MM.1S (cell line): ENCODE results near the gene BDKRB1.

ENCODE experiments used
- DNase-seq: peaks from one replicate; pipeline ENCODE4 v3.0.0-alpha.2; 2015
- H2AFZ ChIP-seq: fragments of 300-600 bp; sonication (generic); 2 replicates; pipeline ENCODE4 v1.6.0; 2016; ENCODE audit warnings: antibody characterized with exemption, low read length
- H3F3A ChIP-seq: fragments of 300-600 bp; sonication (generic); 2 replicates; pipeline ENCODE4 v1.6.1; 2016; ENCODE audit warnings: mild to moderate bottlenecking, antibody characterized with exemption, low read length, moderate library complexity, mixed read lengths; ENCODE audit not compliant: insufficient read depth
- H3K27ac ChIP-seq: fragments of 300-600 bp; sonication (generic); 2 replicates; pipeline ENCODE4 v1.5.1; 2016; ENCODE audit warnings: mild to moderate bottlenecking, low read length
- H3K27me3 ChIP-seq: fragments of 300-600 bp; sonication (generic); replicated peaks from 2 replicates; pipeline ENCODE4 v1.6.0; 2016; ENCODE audit warnings: low read length; ENCODE audit not compliant: insufficient read depth
- H3K36me3 ChIP-seq: fragments of 300-600 bp; sonication (generic); replicated peaks from 2 replicates; pipeline ENCODE4 v1.6.1; 2016; ENCODE audit warnings: mild to moderate bottlenecking, low read length, mixed read lengths; ENCODE audit not compliant: insufficient read depth
- H3K4me1 ChIP-seq: fragments of 300-600 bp; sonication (generic); 2 replicates; pipeline ENCODE4 v1.6.1; 2016; ENCODE audit warnings: low read length, mixed read lengths
- H3K4me2 ChIP-seq: fragments of 300-600 bp; sonication (generic); 2 replicates; pipeline ENCODE4 v1.6.0; 2016; ENCODE audit warnings: low read depth, low read length
- H3K4me3 ChIP-seq: fragments of 300-600 bp; sonication (generic); 2 replicates; pipeline ENCODE4 v1.5.1; 2016; ENCODE audit warnings: low read length, mixed read lengths
- H3K79me2 ChIP-seq: fragments of 300-600 bp; sonication (generic); 2 replicates; pipeline ENCODE4 v1.6.1; 2016; ENCODE audit warnings: mixed run types, low read length, mixed read lengths
- H3K9ac ChIP-seq: fragments of 300-600 bp; sonication (generic); 2 replicates; pipeline ENCODE4 v1.6.1; 2016; ENCODE audit warnings: low read length, mixed read lengths
- H3K9me2 ChIP-seq: fragments of 300-600 bp; sonication (generic); replicated peaks from 2 replicates; pipeline ENCODE4 v1.6.1; 2016; ENCODE audit warnings: mild to moderate bottlenecking, low read length, mixed read lengths; ENCODE audit not compliant: insufficient read depth
- H3K9me3 ChIP-seq: fragments of 300-600 bp; sonication (generic); replicated peaks from 2 replicates; pipeline ENCODE4 v1.6.1; 2016; ENCODE audit warnings: mild to moderate bottlenecking, low read length, mixed read lengths; ENCODE audit not compliant: insufficient read depth
- H4K20me1 ChIP-seq: fragments of 300-600 bp; sonication (generic); 2 replicates; pipeline ENCODE4 v1.6.1; 2016; ENCODE audit warnings: mild to moderate bottlenecking, low read length, moderate library complexity, mixed read lengths; ENCODE audit not compliant: insufficient read depth
- EZH2 ChIP-seq: fragments of 300-600 bp; sonication (generic); optimal IDR thresholded peaks from 2 replicates; pipeline ENCODE3; 2017; ENCODE audit warnings: low read depth, mild to moderate bottlenecking, antibody characterized with exemption, low read length, mixed read lengths
- EZH2phosphoT487 ChIP-seq: fragments of 300-600 bp; sonication (generic); IDR thresholded peaks from 2 replicates; pipeline ENCODE4 v1.6.1; 2018; ENCODE audit warnings: antibody characterized with exemption, low read length
- TF ChIP-seq, protein P1 (sequence below): fragments of 300-600 bp; sonication (generic); IDR thresholded peaks from 2 replicates; pipeline ENCODE4 v1.5.1; 2016; ENCODE audit warnings: antibody characterized with exemption, low read length, mixed read lengths

Gene BDKRB1

DNA sequence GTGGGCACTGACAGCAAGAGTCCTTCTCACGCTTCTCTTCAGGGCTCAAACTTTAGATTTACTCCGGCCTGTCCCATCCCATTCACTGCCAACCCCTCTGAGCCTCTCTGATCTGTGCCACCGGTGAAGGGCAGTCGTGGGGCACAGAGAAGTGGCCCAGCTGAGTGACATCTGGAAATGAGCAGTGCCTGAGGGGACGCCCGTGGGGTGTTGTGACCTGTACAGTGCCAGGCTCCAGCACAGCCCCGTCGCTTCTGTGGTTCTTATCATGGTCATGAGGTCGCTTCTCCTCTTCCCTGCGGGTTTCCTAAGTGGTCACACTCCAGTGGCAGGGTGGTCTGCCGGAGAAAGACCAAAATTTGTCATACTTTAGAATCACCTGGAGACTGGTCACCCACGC is 47.3 kb upstream of the BDKRB1 start:
- no peak for TF ChIP-seq EZH2phosphoT487
- no peak for TF ChIP-seq EZH2
- TF ChIP-seq, protein P1, sequence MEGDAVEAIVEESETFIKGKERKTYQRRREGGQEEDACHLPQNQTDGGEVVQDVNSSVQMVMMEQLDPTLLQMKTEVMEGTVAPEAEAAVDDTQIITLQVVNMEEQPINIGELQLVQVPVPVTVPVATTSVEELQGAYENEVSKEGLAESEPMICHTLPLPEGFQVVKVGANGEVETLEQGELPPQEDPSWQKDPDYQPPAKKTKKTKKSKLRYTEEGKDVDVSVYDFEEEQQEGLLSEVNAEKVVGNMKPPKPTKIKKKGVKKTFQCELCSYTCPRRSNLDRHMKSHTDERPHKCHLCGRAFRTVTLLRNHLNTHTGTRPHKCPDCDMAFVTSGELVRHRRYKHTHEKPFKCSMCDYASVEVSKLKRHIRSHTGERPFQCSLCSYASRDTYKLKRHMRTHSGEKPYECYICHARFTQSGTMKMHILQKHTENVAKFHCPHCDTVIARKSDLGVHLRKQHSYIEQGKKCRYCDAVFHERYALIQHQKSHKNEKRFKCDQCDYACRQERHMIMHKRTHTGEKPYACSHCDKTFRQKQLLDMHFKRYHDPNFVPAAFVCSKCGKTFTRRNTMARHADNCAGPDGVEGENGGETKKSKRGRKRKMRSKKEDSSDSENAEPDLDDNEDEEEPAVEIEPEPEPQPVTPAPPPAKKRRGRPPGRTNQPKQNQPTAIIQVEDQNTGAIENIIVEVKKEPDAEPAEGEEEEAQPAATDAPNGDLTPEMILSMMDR: no peak
- Histone ChIP-seq H3K27ac (no peak overlapping the region), H3K36me3 (no peaks in the 10 kb centered on the region), H3F3A (no peaks in the 10 kb centered on the region), H3K4me2 (no peak overlapping the region), H2AFZ (no peak overlapping the region), H3K27me3 (no peaks in the 10 kb centered on the region), H3K9me3 (no peaks in the 10 kb centered on the region), H3K79me2 (no peaks in the 10 kb centered on the region), H3K4me3 (no peak overlapping the region), H3K9ac (no peak overlapping the region), H4K20me1 (no peaks in the 10 kb centered on the region), H3K9me2 (no peaks in the 10 kb centered on the region), H3K4me1 (no peaks in the 10 kb centered on the region)
- DNase-seq: no peak

- Histone ChIP-seq H3K9me3 (no peaks in the 10 kb centered on the region), H3K4me2 (no peak overlapping the region), H2AFZ (no peak overlapping the region), H4K20me1 (no peaks in the 10 kb centered on the region), H3K36me3 (no peaks in the 10 kb centered on the region), H3K27me3 (no peaks in the 10 kb centered on the region), H3K79me2 (no peaks in the 10 kb centered on the region), H3K4me3 (no peak overlapping the region), H3K27ac (no peak overlapping the region), H3K9me2 (no peaks in the 10 kb centered on the region), H3K4me1 (no peaks in the 10 kb centered on the region), H3K9ac (no peak overlapping the region), H3F3A (no peaks in the 10 kb centered on the region)
- DNase-seq: no peak
- TF ChIP-seq EZH2 (no peak), EZH2phosphoT487 (no peak)
- TF ChIP-seq, protein P1: no peak
Measured at GRCh38 chr14:96212140-96212539, 43.9 kb upstream of the BDKRB1 start.

DNA sequence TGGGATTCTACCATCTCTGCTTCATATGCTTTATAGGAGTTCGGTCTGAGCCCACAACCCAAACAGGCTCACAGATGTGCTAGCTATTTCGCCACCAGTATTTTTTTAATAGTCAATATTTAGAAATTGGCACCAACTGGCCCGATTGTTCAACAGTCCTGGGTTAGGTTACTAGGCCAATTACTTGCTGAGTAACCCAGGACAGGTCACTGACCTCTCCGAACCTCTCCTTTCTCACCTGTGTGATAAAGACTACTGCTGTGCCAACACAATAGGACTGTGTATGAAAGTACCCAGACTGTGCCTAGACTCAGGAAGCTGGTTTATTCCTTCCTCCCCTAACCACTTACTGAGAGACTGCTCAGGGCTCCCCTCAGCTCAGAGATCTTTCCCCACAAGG is 43.1 kb upstream of the BDKRB1 start:
- no peak overlapping the region for H3K9ac ChIP-seq
- no peaks in the 10 kb centered on the region for H3K36me3 ChIP-seq
- no peaks in the 10 kb centered on the region for H3F3A ChIP-seq
- no peaks in the 10 kb centered on the region for H3K4me1 ChIP-seq
- H3K9me2 ChIP-seq: no peaks in the 10 kb centered on the region
- DNase-seq: no peak
- TF ChIP-seq EZH2phosphoT487 (no peak), EZH2 (no peak)
- TF ChIP-seq, protein P1: no peak
- H3K27ac ChIP-seq: no peak overlapping the region
- H3K9me3 ChIP-seq: no peaks in the 10 kb centered on the region
- no peaks in the 10 kb centered on the region for H3K79me2 ChIP-seq
- H3K27me3 ChIP-seq: no peaks in the 10 kb centered on the region
- no peak overlapping the region for H3K4me2 ChIP-seq
- H2AFZ ChIP-seq: no peak overlapping the region
- no peaks in the 10 kb centered on the region for H4K20me1 ChIP-seq
- no peak overlapping the region for H3K4me3 ChIP-seq
